Inflammatory macrophage (primary cell): ENCODE measurements around the gene AFMID.
"Not testable (repeated sequence)": the region's sequence is repeated elsewhere in the genome, so short reads cannot be mapped to it uniquely, and the experiment has no call there.

Source experiments
- DNase-seq, 2 donors: peaks; one replicate each; pipeline ENCODE4 v3.0.0-alpha.2; 2020 to 2022

Gene AFMID

GRCh38 chr17:78239489-78239931 is 52.3 kb downstream of the AFMID start:
- DNase-seq, result peak in 1 of 2 donors; percentile 12

DNA sequence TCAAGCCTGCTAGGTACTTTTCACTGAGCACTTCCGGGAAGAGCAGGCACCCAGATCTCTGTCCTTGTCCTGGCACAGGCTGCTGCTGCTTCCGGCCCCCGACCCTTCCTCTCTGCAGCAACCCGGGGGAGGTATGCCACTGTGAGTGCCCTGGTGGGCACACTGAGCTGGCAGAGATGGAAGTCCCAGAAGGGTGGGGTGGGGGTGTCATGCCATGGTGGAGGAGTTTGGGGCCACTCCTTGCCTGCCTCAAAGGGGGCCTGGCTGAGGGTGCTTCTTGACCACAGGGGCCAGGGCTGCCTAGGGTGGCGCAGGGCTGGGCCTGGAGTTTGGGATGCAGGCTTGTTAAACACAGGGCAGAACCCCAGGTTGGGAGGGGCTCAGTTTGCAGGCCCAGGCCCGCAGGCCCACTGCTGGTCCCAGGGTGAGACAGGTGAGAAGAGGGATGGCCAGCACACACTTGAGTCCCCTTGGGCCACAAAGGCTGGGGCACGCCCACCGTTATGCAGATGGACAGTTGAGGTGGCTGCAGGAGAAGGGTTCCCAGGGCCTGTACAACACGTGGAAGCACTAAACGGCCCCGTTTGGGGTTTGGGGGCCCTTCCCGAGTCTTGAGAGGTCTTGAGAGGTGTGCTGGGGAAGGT is 53.0 kb downstream of the AFMID start:
- DNase-seq, result no peak

DNA sequence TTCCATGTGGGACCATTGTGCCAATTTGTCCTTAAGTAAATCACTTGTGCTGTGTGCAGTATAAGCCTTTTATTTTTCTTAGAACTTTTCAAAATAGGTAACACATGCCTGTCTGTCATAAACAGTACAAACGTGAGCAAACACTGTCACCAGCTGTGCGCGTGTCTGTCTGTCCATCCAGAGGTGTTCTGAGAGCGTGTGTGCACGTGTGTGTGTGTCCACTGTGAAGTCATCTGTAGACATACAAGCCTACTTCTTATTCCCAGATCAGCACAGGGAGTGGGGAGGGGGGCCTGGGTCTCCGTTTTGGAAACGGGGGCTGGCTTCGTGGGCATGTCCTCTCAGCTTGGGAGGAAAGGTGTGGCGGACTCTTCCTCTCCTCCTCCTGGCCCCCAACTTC is 53.7 kb downstream of the AFMID start:
- no peak for DNase-seq

DNA sequence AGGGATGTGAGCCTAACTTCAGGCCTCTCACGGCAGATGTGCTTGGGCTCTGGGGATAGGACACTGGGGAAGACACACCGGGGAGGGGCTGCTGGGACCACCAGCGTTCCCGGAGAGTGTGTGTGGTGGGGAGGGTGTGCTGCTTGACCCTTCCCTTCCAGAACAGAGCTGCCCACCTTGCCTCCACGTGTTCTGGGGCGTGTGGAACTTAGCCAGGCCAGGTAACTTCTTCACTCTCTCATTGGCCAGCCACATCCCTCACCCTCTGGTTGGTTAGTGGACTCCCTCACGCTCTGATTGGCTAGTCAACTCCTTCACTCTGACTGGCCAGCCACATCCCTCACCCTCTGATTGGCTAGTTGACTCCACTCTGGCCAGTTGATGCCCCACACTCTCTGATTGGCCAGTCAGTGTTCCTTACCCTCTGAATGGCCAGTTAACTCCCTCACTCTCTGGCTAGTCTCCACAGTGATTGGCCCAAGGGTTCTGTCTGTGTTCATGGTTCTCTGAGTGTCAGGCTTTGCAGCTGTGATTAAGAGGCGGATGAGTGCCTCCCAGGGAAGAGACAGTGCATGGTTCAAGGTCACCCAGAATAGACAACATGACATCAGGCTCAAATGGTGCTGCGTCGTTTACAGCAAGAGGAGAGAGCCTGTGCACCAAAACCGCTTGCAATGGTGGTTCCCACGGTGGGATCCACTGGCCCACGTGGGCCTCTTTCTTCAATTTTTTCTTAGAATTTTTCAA is 54.3 kb downstream of the AFMID start:
- peak; percentile 22 to 35 for DNase-seq

- peak; percentile 91 to 99 for DNase-seq
Measured at GRCh38 chr17:78242024-78242742, 55.0 kb downstream of the AFMID start.

DNA sequence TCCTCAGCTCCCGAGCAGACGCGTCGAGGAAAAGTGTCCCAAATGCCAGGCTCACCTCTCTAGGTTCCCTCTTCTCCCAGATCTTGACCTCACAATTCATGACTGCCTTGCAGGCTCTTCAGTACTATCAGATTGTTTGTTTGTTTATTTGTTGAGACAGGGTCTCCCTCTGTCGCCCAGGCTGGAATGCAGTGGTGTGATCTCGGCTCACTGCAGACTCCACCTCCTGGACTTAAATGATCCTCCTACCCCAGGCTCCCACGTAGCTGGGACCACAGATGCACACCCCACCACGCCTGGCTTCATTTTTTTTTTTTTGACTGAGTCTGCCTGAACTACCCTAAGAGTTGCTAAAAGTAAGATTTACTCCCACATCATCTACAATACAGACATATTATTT is 60.1 kb downstream of the AFMID start:
- DNase-seq, result no peak

DNA sequence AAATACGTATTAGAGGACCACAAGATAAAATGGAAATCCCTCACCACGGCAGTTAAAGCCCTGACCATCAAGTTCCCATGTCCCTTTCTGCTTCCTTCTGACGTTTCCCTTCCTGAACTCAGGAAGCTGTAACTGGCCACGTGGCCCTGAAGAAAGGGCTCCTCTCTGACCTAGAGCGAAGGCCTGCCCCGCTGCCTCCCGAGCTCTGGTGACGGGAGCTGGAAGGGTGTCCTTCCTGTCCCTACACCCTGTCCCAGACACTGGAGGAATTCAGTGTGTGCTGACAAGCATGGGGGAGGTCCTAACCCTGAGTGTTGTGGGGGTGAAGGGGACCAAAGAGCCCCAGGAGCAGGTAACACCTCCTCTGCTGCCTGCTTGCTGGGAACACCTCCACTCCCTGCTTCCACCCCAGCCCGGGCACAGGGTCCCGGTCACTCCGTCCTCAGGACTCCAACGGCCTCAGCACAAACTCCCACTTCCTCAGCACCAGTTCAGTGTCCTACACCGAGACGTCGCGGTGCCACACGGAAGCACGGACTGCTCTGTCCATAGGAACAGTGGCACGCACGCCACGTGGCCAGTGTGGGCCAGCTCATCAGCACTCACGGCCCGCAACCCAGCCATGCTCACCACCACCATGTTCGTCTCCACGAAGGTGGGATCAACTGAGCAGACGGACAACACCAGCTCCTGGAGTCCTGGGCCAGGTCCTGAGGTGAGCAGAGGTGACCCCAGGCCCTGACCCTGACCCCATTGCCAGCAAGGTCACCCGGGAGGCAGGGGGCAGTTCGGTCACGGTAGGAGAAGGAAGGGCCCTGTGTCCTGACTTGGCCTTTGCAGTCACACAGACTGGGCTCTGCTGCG is 61.1 kb downstream of the AFMID start:
- no peak for DNase-seq

DNA sequence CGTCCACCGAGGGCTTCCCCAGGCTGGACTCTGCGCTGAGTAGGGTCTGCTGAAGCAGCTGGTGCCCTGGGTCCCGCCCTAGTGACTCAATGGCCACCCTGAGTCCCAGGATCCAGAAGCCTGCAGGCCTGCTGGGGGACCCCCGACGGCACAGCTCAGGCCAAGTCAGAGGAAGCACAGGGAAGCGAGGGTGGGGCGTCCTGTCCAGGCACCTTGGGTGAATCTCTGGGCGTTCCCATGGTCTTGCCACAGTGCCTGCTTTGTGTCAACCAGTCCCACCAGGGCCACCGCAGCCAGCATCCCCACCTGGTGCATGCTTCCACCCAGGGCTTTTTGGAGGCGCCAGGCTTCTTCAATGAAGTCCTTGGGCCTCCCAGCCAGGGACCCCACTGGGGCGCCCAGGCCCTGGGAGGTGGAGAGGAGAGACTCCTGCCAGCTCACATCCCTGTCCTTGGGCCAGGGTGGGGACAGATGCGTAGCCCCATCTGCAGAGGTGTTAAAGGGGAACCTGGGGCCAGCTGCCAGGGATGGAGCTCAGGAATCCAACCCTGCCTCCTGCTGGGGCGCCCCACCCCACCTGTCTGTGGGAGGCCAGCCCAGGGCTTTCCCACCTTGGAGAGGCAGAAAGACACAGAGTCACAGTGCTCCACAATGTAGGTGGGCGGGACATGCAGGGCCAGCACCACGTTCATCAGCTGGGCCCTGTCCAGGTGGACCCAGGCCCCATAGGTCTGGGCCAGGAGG is 62.1 kb downstream of the AFMID start:
- no peak for DNase-seq

DNA sequence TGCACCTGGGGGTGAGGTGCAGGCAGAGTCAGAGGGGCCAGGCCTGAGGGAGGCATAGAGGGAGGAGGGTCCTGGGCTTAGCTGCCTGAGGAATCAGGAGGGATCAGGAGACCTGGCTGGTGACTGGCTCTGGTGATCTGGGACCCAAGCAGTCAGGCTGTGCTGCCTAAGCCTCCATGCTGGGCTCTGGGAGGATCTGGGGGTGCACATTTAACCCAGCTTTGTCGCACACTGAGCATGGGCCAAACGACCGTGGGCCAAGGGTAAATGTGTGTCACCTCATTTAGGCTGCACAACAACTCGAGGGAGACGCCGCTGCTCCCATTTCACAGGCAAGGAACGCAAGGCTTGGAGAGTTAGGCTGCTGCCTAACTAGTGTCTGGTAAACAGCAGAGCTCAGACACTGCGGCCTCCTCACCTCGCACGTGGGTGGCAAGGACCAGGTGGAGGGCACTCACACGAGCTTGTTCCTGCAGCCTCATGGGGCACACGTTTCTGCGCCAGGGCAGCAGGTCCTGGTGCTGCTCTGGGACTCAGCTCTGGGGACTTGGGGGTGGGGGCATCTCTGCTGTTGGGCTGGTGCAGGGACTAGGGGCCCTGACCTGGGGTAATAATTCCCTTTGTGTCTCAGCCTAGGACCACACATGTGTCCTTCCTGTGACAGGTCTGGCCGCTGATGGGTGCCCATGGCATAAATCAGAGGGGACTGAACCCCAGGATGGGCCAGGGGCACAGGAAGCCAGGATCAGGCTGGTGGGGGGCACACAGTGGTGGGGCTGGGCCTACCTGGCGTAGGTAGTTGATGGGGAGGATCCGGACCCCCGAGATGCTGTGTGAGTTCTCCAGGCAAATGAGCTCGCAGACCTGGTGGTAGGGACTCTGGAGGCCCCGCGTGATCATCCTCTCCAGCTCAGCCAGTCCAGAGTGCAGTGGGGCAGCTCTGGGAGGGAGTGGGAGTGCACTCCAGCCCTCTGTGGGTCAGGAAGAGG is 63.0 kb downstream of the AFMID start:
- DNase-seq, result no peak

GRCh38 chr17:78250891-78251772 is 64.0 kb downstream of the AFMID start:
- peak; percentile 86 to 90 for DNase-seq

- DNase-seq, result no peak
Measured at GRCh38 chr17:78251773-78252103, 64.6 kb downstream of the AFMID start.

DNA sequence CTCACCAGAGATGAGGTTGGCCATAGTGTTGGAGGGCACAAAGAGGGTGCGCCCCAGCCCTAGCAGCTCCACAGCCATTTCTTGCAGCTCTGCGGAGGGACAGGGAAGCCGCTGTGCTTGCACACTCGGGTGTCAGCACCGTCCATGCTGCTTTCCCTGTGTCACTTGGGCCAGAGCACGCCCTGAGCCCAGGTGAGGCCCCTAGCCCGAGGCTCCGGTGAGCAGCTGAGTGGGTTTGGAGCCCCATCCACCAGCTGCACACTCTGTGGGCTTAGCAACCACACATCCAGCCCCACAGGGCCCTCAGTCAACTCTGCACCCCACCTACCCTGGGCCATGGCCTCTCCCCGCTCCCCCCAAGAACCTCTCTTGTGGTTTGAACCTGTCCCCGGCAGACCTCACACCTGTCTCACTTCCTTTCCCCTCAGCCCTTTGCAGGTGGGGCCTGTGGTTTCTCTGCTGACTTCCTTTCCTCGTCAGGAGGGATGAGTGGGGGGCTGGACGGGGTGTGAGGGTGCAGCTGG is 65.0 kb downstream of the AFMID start:
- DNase-seq, result no peak

- DNase-seq, result no peak
Measured at GRCh38 chr17:78252701-78253635, 65.8 kb downstream of the AFMID start.

DNA sequence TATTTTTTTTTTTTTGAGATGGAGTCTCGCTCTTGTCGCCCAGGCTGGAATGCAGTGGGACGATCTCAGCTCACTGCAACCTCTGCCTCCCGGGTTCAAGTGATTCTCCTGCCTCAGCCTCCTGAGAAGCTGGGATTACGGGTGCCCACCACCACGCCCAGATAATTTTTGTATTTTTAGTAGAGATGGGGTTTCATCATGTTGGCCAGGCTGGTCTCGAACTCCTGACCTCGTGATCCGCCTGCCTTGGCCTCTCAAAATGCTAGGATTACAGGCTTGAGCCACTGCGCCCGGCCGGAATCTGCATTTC is 66.4 kb downstream of the AFMID start:
- DNase-seq, result not testable (repeated sequence)

DNA sequence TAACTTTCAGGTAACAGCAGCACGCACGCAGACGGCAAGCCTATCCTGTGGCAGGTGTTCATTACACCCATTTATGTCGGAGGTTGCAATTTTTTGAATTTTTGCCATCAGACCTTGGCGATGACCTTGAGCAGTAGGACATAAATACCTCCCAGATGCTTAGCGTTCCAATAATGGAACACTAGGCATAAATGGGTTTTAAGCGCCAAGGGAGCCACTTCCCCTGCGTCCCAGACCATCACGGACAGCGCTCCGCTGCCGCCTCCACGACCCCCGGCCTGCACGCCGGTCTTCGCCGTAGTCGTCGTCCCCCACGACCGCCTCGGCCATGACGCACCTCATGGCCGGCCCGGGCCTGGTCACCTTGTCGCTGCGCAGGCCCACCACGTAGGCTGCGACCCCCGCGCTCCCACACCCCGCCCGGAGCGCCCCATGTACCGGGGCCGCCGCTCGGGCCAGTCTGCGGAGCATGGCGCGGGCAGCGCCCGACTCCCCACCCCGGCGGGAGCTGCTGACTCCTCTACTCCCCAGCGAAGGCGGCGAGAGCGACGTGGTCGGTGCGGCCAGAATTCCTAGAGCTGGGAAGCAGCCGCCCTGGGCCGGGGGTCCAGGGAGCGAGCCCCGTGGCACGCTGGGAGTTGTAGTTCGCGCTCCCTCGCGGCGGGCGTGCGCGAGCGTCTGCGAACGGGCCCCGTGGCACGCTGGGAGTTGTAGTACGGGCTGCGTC is 66.9 kb downstream of the AFMID start:
- DNase-seq, result peak; percentile 78 to 89

- no peak for DNase-seq
Measured at GRCh38 chr17:78255029-78255656, 68.0 kb downstream of the AFMID start.
